ENCODE results near the gene POLG. TPM values are rescaled to one million over a fixed set of nuclear protein-coding genes. Genes with fewer than 3 reads are reported as not detected.

Gene POLG
- polyA plus RNA-seq, 1 experiment: 17.6 TPM

DNA sequence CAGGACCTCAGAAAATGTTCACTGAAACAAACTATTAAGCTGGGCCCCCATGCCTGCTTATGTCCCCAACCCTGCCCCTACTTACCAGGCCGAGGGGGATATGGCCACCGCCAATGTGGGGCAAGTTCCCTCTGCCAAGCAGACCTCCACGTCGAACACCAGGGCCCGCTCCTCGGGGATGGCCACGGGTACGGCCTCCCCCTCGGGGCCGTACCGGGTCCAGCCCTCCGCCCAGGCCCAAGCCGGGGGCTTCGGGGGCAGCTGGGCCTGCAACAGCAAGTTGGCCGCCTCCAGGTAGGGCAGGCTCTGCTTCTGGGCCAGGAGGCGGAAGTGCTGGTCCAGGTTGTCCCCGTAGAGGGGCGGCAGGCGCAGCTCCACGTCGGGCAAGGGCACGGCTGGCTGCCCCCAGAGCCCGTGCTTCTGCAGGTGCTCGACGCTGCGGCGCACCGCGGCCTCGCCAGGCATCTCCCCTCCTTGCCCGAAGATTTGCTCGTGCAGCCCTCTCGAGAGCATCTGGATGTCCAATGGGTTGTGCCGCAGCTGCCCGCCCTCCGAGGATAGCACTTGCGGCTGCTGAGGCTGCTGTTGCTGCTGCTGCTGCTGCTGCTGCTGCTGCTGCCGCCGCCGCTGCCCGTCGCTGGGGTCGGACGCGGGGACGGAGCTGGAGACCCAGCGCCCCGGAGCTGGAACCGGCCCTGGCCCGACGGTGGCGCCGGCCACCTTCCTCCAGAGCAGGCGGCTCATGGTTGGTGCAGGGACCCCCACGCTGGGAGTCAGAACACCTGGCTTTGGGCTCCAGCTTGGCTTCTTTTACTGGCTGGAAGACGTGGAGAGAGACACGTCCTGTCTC is 1.4 kb downstream of the POLG start:
- peaks cover 3% of the 10 kb centered on the region for H3K27me3 ChIP-seq (ENCODE audit: control insufficient read depth, insufficient read depth, low read length)
- H3K4me3 ChIP-seq (ENCODE audit: low read depth, low read length): peak overlapping the region; percentile 92
- peaks cover 27% of the 10 kb centered on the region for H3K36me3 ChIP-seq (ENCODE audit: control insufficient read depth, insufficient read depth, low read length)
- CTCF ChIA-PET: interaction anchor here (0.7 to 1.7 kb wide), 7 partner anchors 9 to 103 kb away, joined by 3 to 6 read pairs (median 4); no protein-coding TSS in a partner anchor
- POLR2A ChIA-PET: interaction anchor here (0.7 kb wide), 1 partner anchor 11 kb away, joined by 3 read pairs; no protein-coding TSS in a partner anchor
- DNase-seq (ENCODE audit: low read depth): no peak
- TF ChIP-seq, protein P1, sequence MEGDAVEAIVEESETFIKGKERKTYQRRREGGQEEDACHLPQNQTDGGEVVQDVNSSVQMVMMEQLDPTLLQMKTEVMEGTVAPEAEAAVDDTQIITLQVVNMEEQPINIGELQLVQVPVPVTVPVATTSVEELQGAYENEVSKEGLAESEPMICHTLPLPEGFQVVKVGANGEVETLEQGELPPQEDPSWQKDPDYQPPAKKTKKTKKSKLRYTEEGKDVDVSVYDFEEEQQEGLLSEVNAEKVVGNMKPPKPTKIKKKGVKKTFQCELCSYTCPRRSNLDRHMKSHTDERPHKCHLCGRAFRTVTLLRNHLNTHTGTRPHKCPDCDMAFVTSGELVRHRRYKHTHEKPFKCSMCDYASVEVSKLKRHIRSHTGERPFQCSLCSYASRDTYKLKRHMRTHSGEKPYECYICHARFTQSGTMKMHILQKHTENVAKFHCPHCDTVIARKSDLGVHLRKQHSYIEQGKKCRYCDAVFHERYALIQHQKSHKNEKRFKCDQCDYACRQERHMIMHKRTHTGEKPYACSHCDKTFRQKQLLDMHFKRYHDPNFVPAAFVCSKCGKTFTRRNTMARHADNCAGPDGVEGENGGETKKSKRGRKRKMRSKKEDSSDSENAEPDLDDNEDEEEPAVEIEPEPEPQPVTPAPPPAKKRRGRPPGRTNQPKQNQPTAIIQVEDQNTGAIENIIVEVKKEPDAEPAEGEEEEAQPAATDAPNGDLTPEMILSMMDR (IDR thresholded peaks at IDR 0.05; ENCODE audit: insufficient read depth, low read depth, low read length): no peak

DNA sequence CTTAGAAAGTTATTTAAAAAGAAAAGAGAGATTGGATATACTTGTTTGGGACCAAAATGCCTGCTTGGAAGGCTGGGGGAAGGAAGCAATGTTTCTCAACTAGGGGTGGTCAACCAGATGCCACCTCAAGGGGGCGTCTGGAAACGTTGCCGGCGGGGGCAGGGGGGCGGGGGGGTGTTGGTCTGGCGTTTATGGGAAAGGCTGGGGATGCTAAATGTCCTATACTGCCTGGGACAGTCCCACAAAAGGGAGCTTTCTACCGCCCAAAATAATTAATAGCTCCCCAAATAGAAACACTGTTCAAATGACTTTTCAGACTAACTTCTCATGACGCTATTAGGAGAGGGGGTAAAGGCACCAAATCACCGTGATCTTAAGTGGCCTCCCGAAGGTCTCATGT is 2.2 kb downstream of the POLG start:
- no peak for DNase-seq (ENCODE audit: low read depth)
- H3K4me3 ChIP-seq (ENCODE audit: low read depth, low read length): no peak overlapping the region
- peaks cover 30% of the 10 kb centered on the region for H3K36me3 ChIP-seq (ENCODE audit: control insufficient read depth, insufficient read depth, low read length)
- POLR2A ChIA-PET: interaction anchor here (0.7 kb wide), 1 partner anchor 10 kb away, joined by 3 read pairs; no protein-coding TSS in a partner anchor
- CTCF ChIA-PET: interaction anchor here (0.7 to 3.0 kb wide), 7 partner anchors 8 to 102 kb away, joined by 3 to 10 read pairs (median 4); no protein-coding TSS in a partner anchor
- no peaks in the 10 kb centered on the region for H3K27me3 ChIP-seq (ENCODE audit: control insufficient read depth, insufficient read depth, low read length)
- TF ChIP-seq, protein P1 (IDR thresholded peaks at IDR 0.05; ENCODE audit: insufficient read depth, low read depth, low read length): peak; percentile 66

DNA sequence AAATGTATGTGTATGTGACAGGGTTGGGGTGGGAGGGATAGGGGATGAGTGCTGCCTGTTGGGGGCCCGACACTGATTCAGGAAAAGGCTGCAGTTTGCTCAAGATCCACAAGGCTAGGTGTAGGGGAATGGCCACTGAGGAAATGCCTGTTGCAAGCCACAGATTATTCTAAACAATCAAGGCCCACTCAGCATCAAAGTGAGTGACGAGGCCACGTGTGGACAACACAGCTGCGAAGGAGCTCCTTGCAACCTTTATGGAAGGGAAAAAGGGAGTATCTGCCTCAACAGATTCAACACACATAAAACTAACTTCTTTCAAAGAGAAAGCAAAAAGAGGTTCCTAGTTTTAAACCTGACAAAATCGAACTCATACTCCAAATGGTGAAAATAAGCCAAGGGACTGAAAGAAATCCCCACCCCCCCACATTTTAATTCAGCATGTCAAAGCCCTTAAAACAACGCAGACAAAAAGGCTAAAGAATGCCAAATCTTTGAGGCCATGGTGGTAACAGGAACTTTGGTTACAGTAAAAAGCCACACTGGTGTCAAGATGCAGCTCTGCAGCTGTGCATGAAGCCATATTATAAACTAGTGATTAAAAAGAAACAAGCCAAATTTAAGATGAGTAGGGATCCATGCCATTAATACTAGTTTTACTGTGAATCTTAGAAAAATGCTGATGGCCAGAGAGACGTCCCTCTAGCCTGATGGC is 3.6 kb downstream of the POLG start:
- no peaks in the 10 kb centered on the region for H3K27me3 ChIP-seq (ENCODE audit: control insufficient read depth, insufficient read depth, low read length)
- TF ChIP-seq, protein P1 (IDR thresholded peaks at IDR 0.05; ENCODE audit: insufficient read depth, low read depth, low read length): no peak
- H3K4me3 ChIP-seq (ENCODE audit: low read depth, low read length): no peak overlapping the region
- POLR2A ChIA-PET: no interaction called here
- CTCF ChIA-PET: interaction anchor here (1.6 to 3.0 kb wide), 3 partner anchors 11 to 124 kb away, joined by 4 to 10 read pairs (median 6); no protein-coding TSS in a partner anchor
- no peak for DNase-seq (ENCODE audit: low read depth)
- H3K36me3 ChIP-seq (ENCODE audit: control insufficient read depth, insufficient read depth, low read length): peaks cover 43% of the 10 kb centered on the region

DNA sequence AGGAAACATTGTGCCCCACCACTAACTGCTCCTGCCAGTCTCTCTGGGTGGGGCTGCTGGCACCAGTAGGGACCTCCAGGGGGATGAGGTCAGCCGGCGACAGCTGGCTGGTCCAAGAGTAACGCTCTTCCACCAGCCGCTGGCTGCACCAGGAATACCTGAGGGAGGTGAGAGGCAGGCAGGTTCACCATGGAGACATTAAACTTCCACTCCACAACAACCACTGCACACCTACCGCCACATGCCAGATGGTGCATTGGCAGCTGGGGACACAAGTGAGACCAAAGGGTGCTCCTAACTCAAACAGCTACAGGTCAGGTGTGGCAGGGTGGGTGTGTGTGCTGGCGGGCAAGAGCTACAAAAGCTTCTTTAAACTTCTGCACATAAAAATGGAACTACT is 4.5 kb downstream of the POLG start:
- peaks cover 52% of the 10 kb centered on the region for H3K36me3 ChIP-seq (ENCODE audit: control insufficient read depth, insufficient read depth, low read length)
- DNase-seq (ENCODE audit: low read depth): no peak
- no peak overlapping the region for H3K4me3 ChIP-seq (ENCODE audit: low read depth, low read length)
- ChIA-PET CTCF (interaction anchor here (0.6 to 3.0 kb wide), 4 partner anchors 10 to 358 kb away, joined by 3 to 10 read pairs (median 5); no protein-coding TSS in a partner anchor), POLR2A (no interaction called here)
- TF ChIP-seq, protein P1 (IDR thresholded peaks at IDR 0.05; ENCODE audit: insufficient read depth, low read depth, low read length): no peak
- H3K27me3 ChIP-seq (ENCODE audit: control insufficient read depth, insufficient read depth, low read length): no peaks in the 10 kb centered on the region
